ENCODE measurements around the gene ELL2. TPM values are rescaled to one million over a fixed set of nuclear protein-coding genes. Genes with fewer than 3 reads are reported as not detected.
"Not testable (repeated sequence)": the region's sequence is repeated elsewhere in the genome, so short reads cannot be mapped to it uniquely, and the experiment has no call there.

ELL2 gene
- polyA plus RNA-seq, 1 donor = 3.3 TPM

GRCh38 chr5:95907740-95908706 is 53.6 kb downstream of the ELL2 start:
- DNase-seq = no peak

- no peak for DNase-seq
Observed at GRCh38 chr5:95907067-95907705, 54.5 kb downstream of the ELL2 start.

GRCh38 chr5:95906398-95906797 is 55.3 kb downstream of the ELL2 start:
- not testable (repeated sequence) for DNase-seq

DNA sequence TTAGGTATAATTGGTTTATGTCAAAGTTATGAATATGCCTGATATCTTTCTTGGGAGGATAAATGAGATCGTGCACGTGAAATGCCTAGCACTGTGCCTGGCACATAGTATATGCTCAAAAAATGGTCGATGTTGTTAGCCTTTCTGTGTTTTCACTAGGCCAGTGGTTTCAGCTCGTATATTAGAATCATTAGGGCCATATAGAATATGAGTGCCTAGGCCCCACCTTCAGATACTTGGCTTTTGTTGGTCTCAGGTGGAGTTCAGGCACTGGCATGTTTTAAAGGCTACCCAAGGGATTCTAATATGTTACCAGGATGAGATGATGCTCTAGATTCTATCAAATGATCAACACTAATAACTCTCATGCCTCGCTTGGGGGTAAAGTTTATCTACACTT is 56.8 kb downstream of the ELL2 start:
- no peak for DNase-seq

GRCh38 chr5:95903838-95904237 is 57.8 kb downstream of the ELL2 start:
- DNase-seq = no peak

DNA sequence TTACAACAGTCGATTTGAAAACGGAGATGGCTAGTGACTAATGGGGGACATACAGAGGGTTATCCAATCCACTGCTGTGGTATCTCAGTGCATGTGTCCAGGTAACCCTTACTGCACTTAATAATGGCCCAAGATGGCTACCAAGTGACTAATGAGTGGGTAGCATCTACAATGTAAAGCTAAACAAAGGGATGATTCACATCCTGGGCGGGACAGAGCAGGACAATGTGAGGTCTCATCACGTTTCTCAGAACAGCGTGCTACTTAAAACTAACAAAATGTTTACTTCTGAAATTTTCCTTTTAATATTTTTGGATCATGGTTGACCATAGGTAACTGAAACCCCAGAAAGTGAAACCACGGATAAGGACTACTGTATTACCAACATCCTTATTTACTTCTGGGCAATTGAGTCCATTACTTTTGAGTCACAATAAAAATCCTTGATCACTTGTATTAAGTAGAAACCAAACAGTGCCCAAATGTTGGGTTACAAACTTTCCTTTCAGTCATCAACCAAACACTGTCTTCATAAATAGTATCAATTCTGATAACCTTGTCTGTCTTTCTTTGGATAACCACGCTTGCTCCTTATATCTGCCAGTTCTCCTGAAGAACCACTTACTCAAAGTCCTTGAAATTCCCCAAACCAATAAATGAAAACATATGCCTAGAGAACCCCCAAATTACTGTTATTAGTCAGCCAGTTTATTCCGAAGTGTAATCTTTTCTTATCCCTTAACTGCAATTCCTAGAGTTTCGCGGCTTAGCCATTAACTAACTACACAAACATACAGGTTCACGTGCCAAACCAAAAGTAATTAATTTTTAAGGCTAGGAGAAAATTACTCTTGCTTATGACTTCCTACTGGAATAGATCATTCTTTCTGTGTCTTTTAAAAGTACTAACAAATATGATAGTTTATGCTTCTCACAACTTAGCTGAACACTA is 59.7 kb downstream of the ELL2 start:
- no peak for DNase-seq

DNA sequence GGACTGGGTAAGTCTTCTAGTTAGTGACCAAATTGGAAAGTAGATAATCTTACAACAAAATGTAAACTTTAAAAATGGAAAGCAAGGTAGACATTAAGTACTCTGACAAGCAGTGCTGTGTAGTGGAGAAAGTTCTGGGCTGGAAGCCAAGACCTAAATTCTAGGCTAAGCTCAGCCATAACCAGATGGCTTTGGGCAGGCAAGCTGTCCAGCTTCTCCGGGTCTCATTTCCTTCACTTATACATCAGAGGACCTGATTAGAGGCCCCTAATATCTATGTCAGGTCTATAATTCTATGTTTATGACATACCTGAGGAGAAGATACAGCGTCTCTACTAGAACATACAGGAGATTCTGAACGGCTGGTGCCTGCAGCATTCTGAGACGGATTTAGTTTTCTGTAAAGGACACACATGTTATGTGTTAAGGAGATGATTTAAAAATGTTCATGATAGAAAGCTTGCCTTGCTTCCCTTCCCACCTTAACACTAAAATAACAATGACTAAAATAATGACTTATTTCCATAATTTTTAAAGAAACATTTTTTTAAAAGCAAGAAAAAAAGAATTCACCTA is 61.2 kb downstream of the ELL2 start:
- peak; percentile 39 for DNase-seq

- DNase-seq = no peak
Observed at GRCh38 chr5:95899829-95900228, 61.8 kb downstream of the ELL2 start.

DNA sequence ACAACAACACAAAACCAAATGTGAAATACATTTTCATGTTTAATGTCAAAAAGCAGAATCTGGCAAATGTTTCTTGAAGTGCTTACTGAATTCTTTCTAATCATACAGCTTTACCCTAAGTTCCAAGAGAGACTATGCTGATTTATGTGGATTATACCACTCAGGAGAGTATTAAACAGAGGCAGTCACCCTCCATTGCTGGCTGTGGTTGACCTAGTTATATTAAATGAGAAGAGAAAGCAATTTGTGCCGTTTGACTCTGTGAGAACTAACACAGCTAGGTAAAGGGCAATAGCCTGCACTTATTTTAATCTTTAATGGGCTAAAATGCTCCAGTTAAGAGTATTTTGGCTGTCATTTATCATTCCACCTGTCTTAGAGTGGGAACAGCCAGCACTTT is 62.6 kb downstream of the ELL2 start:
- DNase-seq = no peak

GRCh38 chr5:95895771-95896170 is 65.9 kb downstream of the ELL2 start:
- DNase-seq = no peak

DNA sequence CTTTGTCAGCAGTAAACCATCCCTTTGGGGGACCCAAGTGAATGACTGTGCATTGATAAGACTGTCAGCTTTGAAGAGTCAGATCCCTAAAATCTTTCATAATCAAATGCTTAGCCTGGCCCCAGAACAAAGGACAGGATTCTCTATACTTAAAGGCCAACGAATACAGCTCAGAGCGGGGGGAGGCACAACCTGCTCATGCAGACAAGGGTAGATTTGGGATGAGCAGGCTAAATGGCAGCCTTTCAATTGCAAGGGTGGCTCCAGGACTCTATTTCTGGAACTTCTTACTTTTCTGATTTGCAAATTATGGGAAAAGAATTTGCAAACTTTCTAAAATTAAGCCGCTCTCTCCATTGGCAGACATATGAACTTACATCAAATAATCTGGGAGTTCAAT is 66.4 kb downstream of the ELL2 start:
- DNase-seq = no peak

- DNase-seq = no peak
Observed at GRCh38 chr5:95892784-95893354, 68.8 kb downstream of the ELL2 start.

DNA sequence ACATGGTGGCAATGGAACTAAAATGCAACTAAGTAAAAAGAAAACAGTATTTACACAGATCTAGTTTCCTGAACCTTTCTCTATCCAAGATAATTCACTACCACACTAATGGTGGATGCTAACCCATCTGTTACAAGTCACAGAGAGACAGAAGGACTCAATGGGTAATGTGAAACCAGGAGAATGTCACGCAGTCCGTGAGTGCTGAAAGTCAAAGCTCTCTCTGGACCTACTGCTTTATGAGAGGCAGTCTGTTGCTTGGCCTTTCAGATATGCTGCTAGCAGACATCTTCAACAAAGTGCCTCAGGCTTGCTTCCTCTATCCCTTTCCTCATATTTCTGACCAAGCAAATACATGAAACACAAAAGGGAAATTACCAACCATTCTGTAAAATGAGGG is 70.2 kb downstream of the ELL2 start:
- DNase-seq = no peak

GRCh38 chr5:95889076-95889475 is 72.6 kb downstream of the ELL2 start:
- DNase-seq = no peak

DNA sequence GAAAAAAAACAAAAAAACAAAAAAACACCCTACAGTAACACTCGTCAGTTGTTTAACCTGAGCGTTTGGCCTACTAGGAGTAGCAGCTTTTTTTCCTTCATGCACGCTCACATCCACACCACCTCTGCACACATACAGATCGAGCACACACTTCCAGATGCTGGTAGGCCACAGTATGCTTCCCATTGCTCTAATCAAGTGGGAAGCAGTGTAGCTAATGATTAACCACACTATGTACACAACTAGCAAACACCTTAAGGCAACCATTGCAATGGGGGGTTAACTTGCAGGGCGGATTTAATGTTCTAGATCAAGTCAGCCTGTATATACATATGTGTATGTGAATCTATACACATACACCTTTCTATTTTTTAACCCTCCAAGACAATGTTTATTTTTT is 73.7 kb downstream of the ELL2 start:
- DNase-seq = no peak

DNA sequence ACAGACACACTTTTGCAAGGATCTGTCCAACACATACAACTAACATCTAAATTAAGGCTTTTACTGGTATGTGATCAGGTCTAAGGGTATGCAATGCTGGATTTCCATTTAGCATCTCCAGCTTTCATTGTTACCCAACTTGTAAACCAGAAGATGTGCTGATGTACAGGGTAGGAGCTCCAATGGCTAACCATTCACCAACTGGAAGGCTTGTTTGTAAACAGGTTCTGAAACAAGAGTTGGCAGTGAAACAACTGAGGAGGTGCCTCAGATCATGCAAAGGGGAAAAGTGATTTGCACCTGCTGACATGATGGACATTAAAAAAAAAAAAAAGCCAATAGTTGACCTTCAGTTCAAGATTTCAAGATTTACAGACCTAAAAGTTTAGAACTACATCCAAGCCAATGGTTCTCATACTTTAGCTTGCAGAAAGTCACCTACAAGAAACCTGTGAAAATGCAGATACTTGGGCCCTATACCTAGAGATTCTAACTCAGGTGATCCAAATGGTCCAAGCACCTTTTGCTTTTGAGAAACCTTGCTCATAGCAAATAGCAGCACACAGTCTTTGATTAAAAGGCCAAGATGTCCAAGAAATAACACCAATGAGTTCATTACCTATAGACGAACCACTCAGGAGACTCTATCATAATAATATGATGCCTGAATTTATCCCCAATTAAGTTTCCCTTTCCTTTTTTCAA is 75.2 kb downstream of the ELL2 start:
- DNase-seq = no peak

GRCh38 chr5:95884511-95884910 is 77.1 kb downstream of the ELL2 start:
- DNase-seq = no peak

- no peak for DNase-seq
Observed at GRCh38 chr5:95884017-95884325, 77.7 kb downstream of the ELL2 start.

DNA sequence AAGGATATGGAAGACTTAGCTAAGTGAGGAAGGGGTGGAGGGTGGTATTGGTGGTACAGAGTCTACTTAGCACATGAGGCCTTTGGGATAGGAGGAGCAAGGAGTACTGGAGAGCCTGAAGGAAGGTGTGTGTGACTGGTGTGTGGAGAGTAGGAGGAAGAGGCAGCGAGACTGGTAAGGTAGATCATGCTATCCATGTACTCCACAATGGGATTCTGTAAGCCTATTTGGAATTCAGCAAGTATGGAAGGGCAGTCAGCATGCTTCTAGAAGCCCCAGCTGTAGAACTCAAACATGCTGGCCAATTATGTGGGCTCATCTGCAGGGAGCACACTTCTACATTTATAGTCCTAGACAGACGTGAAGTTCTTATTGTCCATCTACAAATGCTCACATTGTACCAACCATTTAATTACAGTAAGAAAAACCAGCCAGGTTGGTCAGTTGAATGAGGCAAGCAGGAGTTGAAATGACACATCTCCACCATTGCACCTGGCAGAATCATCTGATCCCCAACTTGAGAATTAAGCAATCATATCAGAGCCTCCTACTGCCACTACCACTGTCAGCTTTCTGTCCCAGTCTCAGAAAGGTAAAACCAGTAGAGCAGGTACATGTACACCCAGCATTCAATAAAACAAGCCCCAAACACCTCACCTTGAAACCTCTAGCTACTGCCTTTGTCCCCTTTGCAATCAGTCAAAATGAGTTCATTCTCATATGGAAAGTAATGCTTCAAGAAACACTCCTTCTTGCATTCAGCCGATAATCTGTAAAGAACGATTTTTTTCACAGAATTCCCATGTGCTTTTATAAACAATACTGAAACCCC is 78.2 kb downstream of the ELL2 start:
- DNase-seq = no peak

DNA sequence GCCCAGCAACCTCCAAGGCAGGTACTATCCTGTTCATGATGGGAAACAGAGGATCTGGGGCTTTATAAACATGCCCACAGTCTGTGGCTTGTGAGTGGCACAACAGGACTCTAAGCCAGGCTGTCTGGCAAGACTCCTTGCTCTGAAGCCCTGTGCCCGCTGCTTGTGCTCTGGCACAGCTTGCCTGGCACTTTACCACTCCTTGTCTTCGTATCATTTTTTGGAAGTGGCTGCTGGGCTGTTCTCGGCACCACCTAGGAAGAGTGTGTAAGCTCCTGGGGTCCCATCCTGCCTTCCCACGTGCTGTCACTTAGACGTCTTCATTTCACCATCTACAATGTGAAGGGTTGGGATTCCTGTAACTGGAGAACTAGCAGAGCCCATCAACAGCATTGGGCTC is 79.8 kb downstream of the ELL2 start:
- no peak for DNase-seq
